Smooth muscle cell (in vitro differentiated cells): ENCODE data around the gene ATG7. TPM values are rescaled to one million over a fixed set of nuclear protein-coding genes. Genes with fewer than 3 reads are reported as not detected.
"Not testable (repeated sequence)": the region's sequence is repeated elsewhere in the genome, so short reads cannot be mapped to it uniquely, and the experiment has no call there.

Experiments used
- DNase-seq: peaks from one replicate; lab custom pipeline; 2025; ENCODE audit not compliant: unreplicated experiment; lab: John Stamatoyannopoulos, UW
- H2AFZ ChIP-seq: fragments of 200-600 bp; sonication (generic); 2 replicates; pipeline ENCODE4 v1.6.0; 2016; ENCODE audit warnings: antibody characterized with exemption, low read depth, mild to moderate bottlenecking
- H3F3A ChIP-seq: fragments of 200-600 bp; sonication (generic); 2 replicates; pipeline ENCODE4 v1.6.0; 2017; ENCODE audit warnings: antibody characterized with exemption, low read depth
- H3K27ac ChIP-seq: fragments of 200-600 bp; sonication (generic); 2 replicates; pipeline ENCODE4 v1.5.1; 2016; ENCODE audit warnings: low read depth, mild to moderate bottlenecking
- H3K27me3 ChIP-seq: fragments of 200-600 bp; sonication (generic); 2 replicates; pipeline ENCODE4 v1.6.1; 2016; ENCODE audit warnings: low read depth, mild to moderate bottlenecking
- H3K36me3 ChIP-seq: fragments of 200-600 bp; sonication (generic); 2 replicates; pipeline ENCODE4 v1.5.1; 2016; ENCODE audit warnings: low read depth
- H3K4me1 ChIP-seq: fragments of 200-600 bp; sonication (generic); 2 replicates; pipeline ENCODE4 v1.5.1; 2016; ENCODE audit warnings: low read depth
- H3K4me2 ChIP-seq: fragments of 200-600 bp; sonication (generic); 2 replicates; pipeline ENCODE4 v1.6.0; 2016; ENCODE audit warnings: mild to moderate bottlenecking
- H3K4me3 ChIP-seq: fragments of 200-600 bp; sonication (generic); 2 replicates; pipeline ENCODE4 v1.5.1; 2016; ENCODE audit warnings: mild to moderate bottlenecking
- H3K79me2 ChIP-seq: fragments of 200-600 bp; sonication (generic); 2 replicates; pipeline ENCODE4 v1.6.0; 2016; ENCODE audit warnings: low read depth, mild to moderate bottlenecking
- H3K9ac ChIP-seq: fragments of 200-600 bp; sonication (generic); 2 replicates; pipeline ENCODE4 v1.6.0; 2016; ENCODE audit warnings: low read depth
- H3K9me3 ChIP-seq: fragments of 200-600 bp; sonication (generic); replicated peaks from 2 replicates; pipeline ENCODE4 v1.5.1; 2016; ENCODE audit warnings: low read depth
- H4K20me1 ChIP-seq: fragments of 200-600 bp; sonication (generic); 2 replicates; pipeline ENCODE4 v1.6.0; 2016; ENCODE audit warnings: low read depth
- WGBS: methylation state at CpG from one replicate; pipeline ENCODE4 v1.1.7; 2016; ENCODE audit warnings: low lambda C conversion rate; 5-methylcytosine and 5-hydroxymethylcytosine counted together
- polyA plus RNA-seq: library from polyadenylated mRNA; unstranded; fragments of >200 nt; fragmentation: Nextera tagmentation; extraction: Ambion mirVana; gene quantifications from 2 replicates; pipeline ENCODE4 v1.2.1, GENCODE V29; 2016
- total RNA-seq: library from RNA; depleted of rRNA; stranded (reverse); fragments of >200 nt; gene quantifications from 2 replicates; pipeline ENCODE4 v1.2.3, GENCODE V29; 2014
- TF ChIP-seq, protein P1 (sequence below): fragments of 200-600 bp; sonication (generic); IDR thresholded peaks from 2 replicates; pipeline ENCODE4 v1.5.1; 2017; ENCODE audit warnings: borderline replicate concordance, mild to moderate bottlenecking, antibody characterized with exemption; ENCODE audit not compliant: insufficient read depth, poor library complexity, severe bottlenecking

ATG7 gene
- total and polyA plus RNA-seq, 2 experiments from 2014 or later: 19.4 to 40.3 TPM

DNA sequence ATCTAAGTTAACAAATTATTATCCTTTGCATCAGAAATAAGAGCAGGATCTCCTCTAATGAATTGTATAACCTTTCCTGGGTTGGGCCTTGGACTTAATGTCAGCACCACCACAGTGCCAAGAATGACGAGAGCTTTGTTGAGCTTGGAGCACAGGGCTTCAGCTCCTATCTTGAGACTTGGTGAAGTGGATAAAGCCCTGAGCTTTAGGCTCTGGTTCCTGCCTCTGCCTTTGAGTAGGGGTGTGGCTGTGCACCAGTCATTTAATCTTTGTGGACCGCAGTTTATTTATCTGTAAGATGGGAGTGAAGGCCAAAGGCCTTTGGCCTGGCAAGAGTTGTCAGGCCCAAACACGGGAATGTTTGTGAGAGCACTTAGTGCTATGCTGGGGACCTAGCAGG is 209.4 kb downstream of the ATG7 start:
- WGBS: 34% methylated on average over 3 of the region's 3 CpGs
- Histone ChIP-seq H3K4me2 (no peak overlapping the region), H3K79me2 (no peaks in the 10 kb centered on the region), H4K20me1 (no peaks in the 10 kb centered on the region), H3K9ac (no peak overlapping the region), H3K4me3 (no peak overlapping the region), H3K4me1 (peaks cover 25% of the 10 kb centered on the region), H3K9me3 (no peaks in the 10 kb centered on the region), H3F3A (peaks cover 25% of the 10 kb centered on the region), H2AFZ (no peak overlapping the region), H3K36me3 (no peaks in the 10 kb centered on the region), H3K27ac (no peak overlapping the region), H3K27me3 (no peaks in the 10 kb centered on the region)
- TF ChIP-seq, protein P1, sequence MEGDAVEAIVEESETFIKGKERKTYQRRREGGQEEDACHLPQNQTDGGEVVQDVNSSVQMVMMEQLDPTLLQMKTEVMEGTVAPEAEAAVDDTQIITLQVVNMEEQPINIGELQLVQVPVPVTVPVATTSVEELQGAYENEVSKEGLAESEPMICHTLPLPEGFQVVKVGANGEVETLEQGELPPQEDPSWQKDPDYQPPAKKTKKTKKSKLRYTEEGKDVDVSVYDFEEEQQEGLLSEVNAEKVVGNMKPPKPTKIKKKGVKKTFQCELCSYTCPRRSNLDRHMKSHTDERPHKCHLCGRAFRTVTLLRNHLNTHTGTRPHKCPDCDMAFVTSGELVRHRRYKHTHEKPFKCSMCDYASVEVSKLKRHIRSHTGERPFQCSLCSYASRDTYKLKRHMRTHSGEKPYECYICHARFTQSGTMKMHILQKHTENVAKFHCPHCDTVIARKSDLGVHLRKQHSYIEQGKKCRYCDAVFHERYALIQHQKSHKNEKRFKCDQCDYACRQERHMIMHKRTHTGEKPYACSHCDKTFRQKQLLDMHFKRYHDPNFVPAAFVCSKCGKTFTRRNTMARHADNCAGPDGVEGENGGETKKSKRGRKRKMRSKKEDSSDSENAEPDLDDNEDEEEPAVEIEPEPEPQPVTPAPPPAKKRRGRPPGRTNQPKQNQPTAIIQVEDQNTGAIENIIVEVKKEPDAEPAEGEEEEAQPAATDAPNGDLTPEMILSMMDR: no peak
- no peak for DNase-seq

DNA sequence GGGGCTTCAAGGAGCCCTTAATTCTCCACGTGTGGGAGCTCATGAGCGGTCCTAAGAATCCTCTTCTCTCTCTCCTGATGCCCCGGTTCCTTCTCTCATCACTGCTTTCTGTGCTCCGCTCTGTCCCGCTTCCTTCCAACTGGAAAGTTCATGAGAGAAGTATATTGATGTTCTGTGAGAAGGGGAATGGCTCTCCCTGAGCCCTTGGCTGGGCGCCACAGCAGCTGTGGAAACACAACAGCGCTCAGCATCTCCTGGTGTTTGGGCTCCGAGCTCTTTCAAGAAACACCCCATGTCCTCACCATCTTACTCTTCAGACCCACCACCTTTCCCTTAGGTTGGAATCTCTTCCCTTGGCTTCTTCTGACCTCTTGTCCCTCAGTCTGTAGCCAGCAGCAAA is 209.8 kb downstream of the ATG7 start:
- H3K36me3 ChIP-seq: no peaks in the 10 kb centered on the region
- DNase-seq: no peak

DNA sequence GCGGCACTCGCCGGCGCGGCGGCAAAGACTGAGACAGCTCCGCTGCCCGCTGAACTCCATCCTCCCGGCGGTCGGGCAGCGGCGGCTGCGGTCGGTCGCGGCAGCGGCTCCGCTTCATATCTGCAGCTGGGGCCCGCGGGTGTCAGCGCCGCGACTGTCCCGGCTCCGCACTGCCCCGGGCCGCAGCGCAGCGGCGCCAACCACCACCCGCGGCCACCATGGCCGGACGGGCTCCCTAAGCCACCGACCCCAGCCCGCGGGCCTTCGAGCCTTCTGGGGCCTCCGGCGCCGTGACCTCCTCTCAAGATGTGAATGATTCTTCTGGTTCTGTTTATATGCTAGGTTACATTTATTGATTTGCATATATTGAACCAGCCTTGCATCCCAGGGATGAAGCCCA is 216.2 kb downstream of the ATG7 start:
- H3K9ac ChIP-seq, H3K4me2 ChIP-seq, H3K79me2 ChIP-seq, H4K20me1 ChIP-seq, H3K4me3 ChIP-seq, H3K9me3 ChIP-seq, H3K36me3 ChIP-seq, H3K27me3 ChIP-seq, H3K4me1 ChIP-seq, H3K27ac ChIP-seq, H3F3A ChIP-seq, DNase-seq, H2AFZ ChIP-seq: not testable (repeated sequence)
- WGBS: over 99% methylated on average over 35 of the region's 42 CpGs

More for the DNA sequence above, 209.8 kb downstream of the ATG7 start:
- no peak overlapping the region for H3K27ac ChIP-seq
- no peak overlapping the region for H3K4me2 ChIP-seq
- peaks cover 21% of the 10 kb centered on the region for H3K4me1 ChIP-seq
- H3K4me3 ChIP-seq: no peak overlapping the region
- no peaks in the 10 kb centered on the region for H4K20me1 ChIP-seq
- TF ChIP-seq, protein P1: no peak
- no peaks in the 10 kb centered on the region for H3K79me2 ChIP-seq
- no peak overlapping the region for H3K9ac ChIP-seq
- no peaks in the 10 kb centered on the region for H3K9me3 ChIP-seq
- H3F3A ChIP-seq: peaks cover 20% of the 10 kb centered on the region
- no peak overlapping the region for H2AFZ ChIP-seq
- no peaks in the 10 kb centered on the region for H3K27me3 ChIP-seq
- 93% methylated on average over 8 of the region's 8 CpGs for WGBS

DNA sequence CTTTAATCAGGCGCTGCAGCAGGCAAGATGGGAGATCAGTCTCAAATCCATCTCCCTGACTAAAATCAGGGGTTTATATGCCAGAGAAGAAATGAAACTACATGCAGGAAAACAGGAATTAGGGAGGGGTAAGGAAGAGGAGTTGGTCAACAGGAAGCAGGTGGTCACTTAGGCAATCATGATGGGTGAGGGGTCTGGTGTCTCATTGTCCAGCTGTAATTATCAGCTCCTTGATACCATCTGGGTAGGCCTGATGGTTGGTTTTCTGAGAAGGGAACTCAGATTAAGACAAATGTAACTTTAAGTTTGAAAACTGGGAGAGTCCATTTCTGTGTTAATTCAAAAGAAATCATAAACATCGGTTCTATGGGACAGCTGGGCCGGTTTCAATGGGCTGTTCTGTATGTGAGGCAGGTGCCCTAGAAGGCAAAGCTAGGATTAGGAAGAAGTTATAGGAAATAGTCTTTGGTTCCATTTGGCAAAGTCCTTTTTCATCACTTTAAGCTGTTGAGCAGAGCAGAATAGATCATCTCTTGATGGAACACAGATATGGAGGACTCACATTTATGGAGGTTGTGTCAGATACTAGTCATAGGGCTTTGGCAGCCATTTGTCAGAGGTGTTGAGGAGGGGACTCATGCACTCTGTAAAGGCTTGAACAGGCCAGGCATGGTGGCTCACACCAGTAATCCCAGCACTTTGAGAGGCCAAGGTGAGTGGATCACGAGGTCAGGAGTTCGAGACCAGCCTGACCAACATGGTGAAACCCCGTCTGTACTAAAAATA is 222.1 kb downstream of the ATG7 start:
- no peak overlapping the region for H3K4me2 ChIP-seq
- H3K4me3 ChIP-seq: no peak overlapping the region
- H3K9me3 ChIP-seq: no peaks in the 10 kb centered on the region
- WGBS: 99% methylated on average over 6 of the region's 6 CpGs
- no peaks in the 10 kb centered on the region for H3K36me3 ChIP-seq
- H3K9ac ChIP-seq: no peak overlapping the region
- H3K27ac ChIP-seq: no peak overlapping the region
- DNase-seq: no peak
- H3K79me2 ChIP-seq: no peaks in the 10 kb centered on the region
- no peaks in the 10 kb centered on the region for H3F3A ChIP-seq
- H4K20me1 ChIP-seq: no peaks in the 10 kb centered on the region
- peaks cover 9% of the 10 kb centered on the region for H3K4me1 ChIP-seq
- TF ChIP-seq, protein P1: no peak
- H3K27me3 ChIP-seq: no peaks in the 10 kb centered on the region
- no peak overlapping the region for H2AFZ ChIP-seq
